Neuron (in vitro differentiated cells): Measurements from ENCODE around the gene ZNG1A.
"Not testable (repeated sequence)": the region's sequence is repeated elsewhere in the genome, so short reads cannot be mapped to it uniquely, and the experiment has no call there.

Source experiments
- H2AFZ ChIP-seq: one replicate; pipeline ENCODE4 v1.6.1; 2013; ENCODE audit warnings: low read depth, mild to moderate bottlenecking, inconsistent platforms, low read length, moderate library complexity
- H3K27me3 ChIP-seq: one replicate; pipeline ENCODE4 v1.6.1; 2013; ENCODE audit warnings: low read length; ENCODE audit not compliant: insufficient read depth
- H3K36me3 ChIP-seq: one replicate; pipeline ENCODE4 v1.6.1; 2013; ENCODE audit warnings: low read length; ENCODE audit not compliant: insufficient read depth
- H3K4me1 ChIP-seq: one replicate; pipeline ENCODE4 v1.6.1; 2013; ENCODE audit warnings: low read length; ENCODE audit not compliant: insufficient read depth
- H3K4me3 ChIP-seq: 2 replicates; pipeline ENCODE4 v1.5.1; 2013; ENCODE audit warnings: mild to moderate bottlenecking, low read length, moderate library complexity
- H3K9me3 ChIP-seq: one replicate; pipeline ENCODE4 v1.6.1; 2013; ENCODE audit warnings: low read length

ZNG1A gene

DNA sequence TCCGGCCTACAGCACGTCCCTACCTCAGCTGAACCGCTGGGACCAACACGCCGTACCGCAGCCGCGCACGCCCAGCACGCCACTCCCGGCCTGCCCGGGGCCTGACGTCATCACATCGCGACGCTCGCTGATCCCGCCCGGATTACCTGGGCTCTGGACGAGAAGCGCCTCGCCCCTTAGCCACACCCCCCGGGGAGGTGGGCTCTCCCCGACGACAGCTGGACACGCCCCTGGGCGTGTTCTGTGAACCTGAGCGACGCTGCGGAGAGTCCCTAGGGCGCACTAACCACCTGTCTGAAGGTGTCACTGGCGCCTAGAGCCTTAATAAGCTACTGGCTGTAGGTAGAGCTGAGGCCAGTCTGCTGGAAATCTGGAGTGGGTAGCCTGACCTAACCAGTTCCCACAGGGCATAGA is at the start of gene ZNG1A:
Gene ZNG1A, minus strand, starts transcription at position 87 of the 414 bp plus-strand sequence. CDS start 87 bp downstream, outside the sequence.
- not testable (repeated sequence) for H3K4me1 ChIP-seq, H3K9me3 ChIP-seq, H3K27me3 ChIP-seq, H2AFZ ChIP-seq, H3K36me3 ChIP-seq
- H3K4me3 ChIP-seq: peak within 1 kb of the TSS; percentile 52

DNA sequence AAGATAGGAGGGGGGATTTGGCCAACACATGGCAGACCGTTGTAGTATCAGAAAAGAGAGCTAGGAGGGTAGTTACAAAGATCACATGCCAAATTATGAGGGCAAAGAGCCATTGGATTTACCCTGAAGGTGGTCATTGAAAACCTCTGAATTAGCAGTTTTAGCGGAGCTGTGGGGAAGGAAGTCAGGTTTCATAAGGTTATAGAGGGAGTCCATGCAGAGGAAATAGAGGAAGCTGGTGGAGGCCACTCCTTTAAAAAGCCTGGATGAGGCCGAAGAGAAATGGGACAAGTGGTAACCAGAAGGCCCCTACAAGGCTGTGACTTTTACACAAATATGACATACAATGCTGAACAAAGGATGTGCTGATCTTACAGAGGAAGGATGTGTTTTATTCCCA is 49.0 kb upstream of the ZNG1A start:
- Histone ChIP-seq H3K4me1 (no peaks in the 10 kb centered on the region), H3K27me3 (peaks cover 7% of the 10 kb centered on the region), H3K4me3 (no peak overlapping the region), H3K9me3 (no peaks in the 10 kb centered on the region), H2AFZ (no peak overlapping the region), H3K36me3 (no peaks in the 10 kb centered on the region)

DNA sequence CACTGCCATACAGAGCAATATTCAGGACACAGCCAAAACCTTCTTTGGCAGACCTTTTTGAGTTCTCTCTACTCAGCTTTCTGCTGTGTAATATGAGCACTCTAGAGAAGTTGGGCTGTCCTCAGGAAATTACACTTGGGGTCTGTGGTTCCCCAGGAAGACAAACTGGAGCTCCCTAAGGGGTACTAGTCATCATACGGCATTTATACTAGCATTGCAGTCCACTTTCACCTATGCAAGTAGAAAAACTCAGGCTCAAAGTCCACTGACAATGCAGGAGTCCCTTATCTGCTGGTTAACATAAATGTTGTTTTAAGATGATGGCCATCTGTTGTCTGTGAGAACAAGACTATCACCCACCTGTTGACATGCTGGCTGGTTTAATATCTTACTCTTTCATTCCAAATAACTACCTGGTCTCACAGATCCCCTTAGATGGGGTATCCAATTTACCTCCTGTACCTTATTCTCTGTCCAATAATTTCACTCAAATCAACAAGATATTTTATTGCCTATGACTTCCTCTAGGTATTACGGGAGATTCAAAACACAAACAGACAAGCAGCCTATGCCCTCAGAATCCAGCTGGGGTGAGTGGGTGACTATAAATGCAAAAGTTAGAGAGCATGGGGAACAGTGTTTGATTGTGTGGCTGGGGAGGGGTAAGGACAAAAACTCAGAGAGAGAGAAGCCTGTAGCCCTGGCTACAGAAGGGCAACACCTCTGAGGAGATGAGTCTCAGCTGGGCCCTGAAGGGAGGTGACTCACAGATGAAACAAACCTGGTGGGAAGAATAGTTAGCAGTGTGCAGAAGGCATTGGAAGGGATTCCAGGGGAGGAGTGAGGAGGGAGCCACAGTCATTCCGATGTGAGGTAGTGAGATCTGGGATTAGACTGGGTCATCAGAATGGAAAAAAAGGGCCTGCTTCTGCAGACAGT is 46.0 kb upstream of the ZNG1A start:
- Histone ChIP-seq H3K4me1 (no peaks in the 10 kb centered on the region), H3K9me3 (no peaks in the 10 kb centered on the region), H3K4me3 (no peak overlapping the region), H3K27me3 (peaks cover 10% of the 10 kb centered on the region), H3K36me3 (no peaks in the 10 kb centered on the region), H2AFZ (no peak overlapping the region)

- no peaks in the 10 kb centered on the region for H3K9me3 ChIP-seq
- no peaks in the 10 kb centered on the region for H3K36me3 ChIP-seq
- H2AFZ ChIP-seq: no peak overlapping the region
- H3K4me1 ChIP-seq: no peaks in the 10 kb centered on the region
- H3K4me3 ChIP-seq: no peak overlapping the region
- H3K27me3 ChIP-seq: peaks cover 13% of the 10 kb centered on the region
Measured at GRCh38 chr9:224026-224425, 45.2 kb upstream of the ZNG1A start.

DNA sequence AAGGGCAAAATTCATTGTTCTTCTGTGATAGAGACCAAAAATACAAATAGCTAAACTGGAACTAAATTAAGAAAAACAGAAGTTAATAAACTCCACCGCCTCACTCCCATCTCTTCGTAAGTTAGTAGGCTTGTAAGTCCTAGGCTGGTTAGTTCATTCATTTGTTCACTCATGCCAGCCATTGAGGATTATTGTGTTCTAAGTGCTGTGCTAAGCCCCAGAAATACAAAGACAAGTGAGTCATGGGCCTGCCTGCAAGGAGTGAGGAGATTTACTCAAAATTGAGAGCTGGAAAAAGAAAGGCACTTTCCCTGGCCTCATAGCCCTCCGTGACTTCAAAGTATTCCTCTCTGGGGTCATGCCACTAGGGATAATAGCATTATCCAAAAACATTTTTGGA is 44.3 kb upstream of the ZNG1A start:
- Histone ChIP-seq H3K27me3 (peaks cover 15% of the 10 kb centered on the region), H3K9me3 (no peaks in the 10 kb centered on the region), H3K36me3 (no peaks in the 10 kb centered on the region), H3K4me3 (no peak overlapping the region), H3K4me1 (no peaks in the 10 kb centered on the region), H2AFZ (no peak overlapping the region)

DNA sequence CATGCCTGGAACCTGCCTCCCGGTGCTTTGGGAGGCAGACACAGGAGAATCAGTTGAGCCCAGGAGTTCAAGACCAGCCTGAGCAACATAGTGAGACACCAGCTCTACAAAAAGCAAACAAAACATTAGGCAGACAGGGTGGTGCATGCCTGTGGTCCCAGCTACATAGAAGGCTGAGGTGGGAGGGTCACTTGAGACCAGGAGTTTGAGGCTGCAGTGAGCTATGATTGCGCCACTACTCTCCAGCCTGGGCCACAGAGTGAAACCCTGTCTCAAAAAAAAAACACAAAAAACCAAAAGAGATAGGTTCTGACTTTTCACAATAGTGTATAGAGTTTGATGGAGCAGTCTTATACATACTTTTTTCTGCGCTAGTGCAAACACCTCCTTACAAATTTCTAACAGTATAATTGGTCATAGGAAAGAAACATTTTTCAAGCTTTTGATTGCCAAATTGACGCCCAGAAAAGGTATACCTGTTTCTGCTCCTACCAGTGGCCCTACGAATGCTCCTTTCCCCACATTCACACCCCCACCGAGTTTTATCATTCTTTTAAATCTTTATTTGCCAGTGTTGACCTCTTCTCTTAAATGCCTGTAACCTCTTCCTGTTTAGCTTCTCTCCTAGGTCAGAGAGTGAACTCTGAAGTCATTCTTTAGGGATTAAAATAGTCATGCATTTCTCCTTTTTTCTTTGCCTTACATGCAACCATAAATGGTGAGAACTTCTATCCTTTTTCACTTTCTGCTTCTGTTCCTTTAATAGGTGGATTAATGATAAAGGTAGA is 43.3 kb upstream of the ZNG1A start:
- H3K4me1 ChIP-seq: no peaks in the 10 kb centered on the region
- no peak overlapping the region for H3K4me3 ChIP-seq
- no peaks in the 10 kb centered on the region for H3K36me3 ChIP-seq
- H3K9me3 ChIP-seq: no peaks in the 10 kb centered on the region
- peaks cover 19% of the 10 kb centered on the region for H3K27me3 ChIP-seq
- H2AFZ ChIP-seq: no peak overlapping the region

DNA sequence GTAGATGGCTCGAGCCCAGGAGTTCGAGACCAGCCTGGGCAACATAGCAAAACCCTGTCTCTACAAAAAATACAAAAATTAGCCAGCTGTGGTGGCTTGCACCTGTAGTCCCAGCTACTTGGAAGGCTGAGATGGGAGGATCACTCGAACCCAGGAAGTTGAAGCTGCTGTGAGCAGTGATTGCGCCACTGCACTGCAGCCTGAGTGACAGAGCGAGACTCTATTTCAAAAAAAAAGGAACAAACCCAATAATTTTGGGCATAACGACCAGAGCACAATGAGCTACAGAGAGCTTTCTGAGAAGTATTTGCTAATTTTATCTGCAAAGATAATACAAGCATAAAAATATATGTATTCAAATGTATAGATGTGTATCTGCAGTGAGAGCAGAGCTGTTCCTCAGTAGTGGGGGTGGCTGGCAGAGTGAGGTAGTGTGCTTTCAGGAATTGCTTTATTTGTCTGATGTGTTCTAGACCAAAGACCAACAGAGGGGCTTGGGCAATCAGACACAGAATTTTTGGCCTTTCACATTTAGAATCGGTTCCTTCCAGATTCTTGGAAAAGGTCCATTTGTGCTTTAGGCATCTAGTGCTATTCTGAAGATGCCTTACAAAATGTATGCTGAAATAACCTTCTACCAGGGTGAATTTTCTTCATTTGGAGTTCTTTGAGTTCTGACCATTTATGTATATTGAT is 41.0 kb upstream of the ZNG1A start:
- H3K9me3 ChIP-seq: no peaks in the 10 kb centered on the region
- no peak overlapping the region for H3K4me3 ChIP-seq
- no peaks in the 10 kb centered on the region for H3K36me3 ChIP-seq
- no peaks in the 10 kb centered on the region for H3K4me1 ChIP-seq
- H3K27me3 ChIP-seq: peaks cover 37% of the 10 kb centered on the region
- no peak overlapping the region for H2AFZ ChIP-seq

- H3K4me3 ChIP-seq: not testable (repeated sequence)
- peaks cover 43% of the 10 kb centered on the region for H3K27me3 ChIP-seq
Measured at GRCh38 chr9:219036-219435, 40.2 kb upstream of the ZNG1A start.

DNA sequence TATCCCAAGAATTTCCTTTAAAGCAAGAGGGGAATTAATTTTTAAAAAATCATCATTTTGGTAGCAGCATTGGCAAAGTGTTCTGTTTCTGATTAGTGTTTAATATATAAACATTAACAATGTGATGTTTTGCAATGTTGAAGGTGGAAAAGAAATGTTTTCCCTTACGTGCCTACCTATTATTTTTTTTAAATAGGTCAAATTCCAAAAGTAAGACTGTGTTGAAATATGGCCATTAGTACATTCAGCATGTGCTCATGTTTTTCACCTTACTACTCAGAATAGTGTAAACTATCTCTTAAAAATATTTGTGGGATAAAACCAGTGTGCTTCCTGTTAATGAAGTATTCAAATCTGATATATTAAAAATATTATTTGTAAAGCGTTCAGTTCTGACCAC is 39.1 kb upstream of the ZNG1A start:
- Histone ChIP-seq H2AFZ (no peak overlapping the region), H3K4me3 (no peak overlapping the region), H3K9me3 (no peaks in the 10 kb centered on the region), H3K4me1 (no peaks in the 10 kb centered on the region), H3K27me3 (peaks cover 52% of the 10 kb centered on the region), H3K36me3 (no peaks in the 10 kb centered on the region)

More at GRCh38 chr9:219036-219435, 40.2 kb upstream of the ZNG1A start:
- H3K9me3 ChIP-seq, H3K36me3 ChIP-seq, H3K4me1 ChIP-seq, H2AFZ ChIP-seq: not testable (repeated sequence)

DNA sequence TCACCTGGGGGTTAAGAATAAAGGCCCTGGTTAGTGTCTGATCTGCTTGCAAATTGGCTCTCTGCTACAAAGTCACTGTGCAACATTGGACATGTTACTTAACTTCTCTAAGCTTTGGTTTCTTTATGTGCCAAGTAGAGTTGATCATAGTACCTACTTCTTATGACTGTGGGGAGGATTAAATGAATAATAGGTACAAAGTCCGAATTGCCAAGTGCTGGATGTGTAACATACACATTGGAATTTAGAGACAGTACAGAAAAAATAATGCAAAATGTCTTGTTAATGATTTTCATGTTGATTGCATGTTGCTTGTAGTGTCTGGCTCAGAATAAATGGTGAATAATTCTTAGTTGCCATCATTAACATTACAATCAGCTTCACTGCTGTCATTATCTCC is 38.0 kb upstream of the ZNG1A start:
- peaks cover 59% of the 10 kb centered on the region for H3K27me3 ChIP-seq
- no peaks in the 10 kb centered on the region for H3K4me1 ChIP-seq
- no peak overlapping the region for H3K4me3 ChIP-seq

GRCh38 chr9:215631-216155 is 36.8 kb upstream of the ZNG1A start:
- H3K27me3 ChIP-seq: peaks cover 67% of the 10 kb centered on the region
- no peaks in the 10 kb centered on the region for H3K4me1 ChIP-seq
- H3K9me3 ChIP-seq: no peaks in the 10 kb centered on the region
- H3K4me3 ChIP-seq: no peak overlapping the region
- no peaks in the 10 kb centered on the region for H3K36me3 ChIP-seq
- no peak overlapping the region for H2AFZ ChIP-seq

More for the DNA sequence above, 38.0 kb upstream of the ZNG1A start:
- H3K36me3 ChIP-seq: no peaks in the 10 kb centered on the region
- no peak overlapping the region for H2AFZ ChIP-seq
- H3K9me3 ChIP-seq: no peaks in the 10 kb centered on the region

GRCh38 chr9:214648-215493 is 36.0 kb upstream of the ZNG1A start, which contains the start of gene DOCK8:
TSS of gene DOCK8 (plus strand) at chr9:214865. CDS start at chr9:214977, 112 bp downstream.
- Histone ChIP-seq H3K9me3 (no peaks in the 10 kb centered on the region), H3K4me3 (peak within 1 kb of the TSS; percentile 46), H3K27me3 (peaks cover 67% of the 10 kb centered on the region), H3K4me1 (no peaks in the 10 kb centered on the region), H3K36me3 (no peaks in the 10 kb centered on the region), H2AFZ (peak within 1 kb of the TSS; percentile 87)
